Upper lobe of left lung (tissue), 6 donors: ENCODE results near the gene WDR12. TPM values are rescaled to one million over a fixed set of nuclear protein-coding genes. Genes with fewer than 3 reads are reported as not detected.

Source experiments
- ATAC-seq, 2 donors: fragments of 200-7000 bp; cut with Tn5 transposase; one replicate each; pipeline ENCODE4 v1.9.1; 2022; ENCODE audit warnings: mild to moderate bottlenecking in 2 of 2, moderate library complexity in 2 of 2; ENCODE audit not compliant: low FRiP score in 2 of 2
- DNase-seq, 2 donors: peaks; one replicate each; pipeline ENCODE4 v3.0.0-alpha.2; 2019 to 2020
- H3K27ac ChIP-seq, 4 donors: fragments of 200-600 bp; sonication (generic); one replicate each; pipeline ENCODE4 v1.5.1; 2016 to 2019
- H3K27me3 ChIP-seq, 4 donors: fragments of 200-600 bp; sonication (generic); one replicate each; pipeline ENCODE4 v1.5.1; 2017 to 2019
- H3K36me3 ChIP-seq, 4 donors: fragments of 200-600 bp; sonication (generic); one replicate each; pipeline ENCODE4 v1.5.1; 2016 to 2019
- H3K4me1 ChIP-seq, 4 donors: fragments of 200-600 bp; sonication (generic); one replicate each; pipeline ENCODE4 v1.5.1; 2018 to 2019
- H3K4me3 ChIP-seq, 4 donors: fragments of 200-600 bp; sonication (generic); one replicate each; pipeline ENCODE4 v1.5.1; 2017 to 2019; ENCODE audit warnings: mild to moderate bottlenecking in 2 of 4, moderate library complexity in 1 of 4
- H3K9me3 ChIP-seq, 4 donors: fragments of 200-600 bp; sonication (generic); one replicate each; pipeline ENCODE4 v1.5.1; 2018 to 2019
- EP300 ChIP-seq, 4 donors: sonication (generic); formaldehyde crosslinking; IDR thresholded peaks; one replicate each; pipeline ENCODE4 v1.5.1; 2017; ENCODE audit warnings: antibody characterized with exemption in 4 of 4, control low read depth in 2 of 4
- POLR2A ChIP-seq, 4 donors: fragments of 450-650 bp; IDR thresholded peaks; one replicate each; pipeline ENCODE4 v1.5.1; 2016 to 2017; ENCODE audit warnings: antibody characterized with exemption in 4 of 4, mild to moderate bottlenecking in 2 of 4
- POLR2AphosphoS5 ChIP-seq, 2 donors: sonication (generic); formaldehyde crosslinking; IDR thresholded peaks; one replicate each; pipeline ENCODE4 v1.5.1; 2017; ENCODE audit warnings: antibody characterized with exemption in 2 of 2
- WGBS, 2 donors: methylation state at CpG; one replicate each; pipeline ENCODE4 v1.1.5; 2017 to 2018; 5-methylcytosine and 5-hydroxymethylcytosine counted together
- total RNA-seq, 6 donors: library from RNA; depleted of rRNA in 4 of 6; stranded (reverse); fragments of >200 nt in 4 of 6; gene quantifications; one replicate each; pipeline versions ENCODE4 v1.1.0 to v1.2.1, GENCODE V29; 2016 to 2021
- TF ChIP-seq, protein P1 (sequence below), 6 experiments: fragments of 450-650 bp in 4 of 6; fragments of 200-600 bp in 2 of 6; sonication (generic) in 2 of 6; IDR thresholded peaks; one replicate each; pipeline ENCODE4 v1.5.1; 2016 to 2019; ENCODE audit warnings: antibody characterized with exemption in 6 of 6
- donor health status: DM: no; HTN: no; CAD: no; lungs with moderate emphysema.
- donor health status: DM: no; HTN: yes; CAD: no; lungs with severe emphysema.

The WDR12 gene
- total RNA-seq, 6 donors from 2014 or later = 15.8 to 44.0 (median 27.8) TPM

DNA sequence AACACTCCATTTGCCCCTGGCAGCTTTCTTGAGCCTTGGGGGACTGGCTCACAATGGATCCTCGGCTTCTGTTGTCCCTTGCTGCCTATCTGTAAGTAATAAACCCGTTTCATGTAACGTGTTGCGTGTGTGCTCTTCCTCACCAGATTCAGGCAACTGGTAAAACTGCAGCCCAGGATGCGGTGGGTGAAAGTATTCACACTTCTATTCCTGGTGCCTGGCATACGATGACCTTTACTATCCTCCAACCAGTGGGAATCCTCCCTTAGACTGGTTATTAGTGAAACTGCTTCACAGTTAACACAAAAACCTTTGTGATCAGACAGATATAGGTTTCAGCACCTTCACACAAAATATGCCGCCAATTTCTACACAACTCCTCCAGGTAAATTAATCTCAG, 26.3 kb downstream of the WDR12 start:
- Histone ChIP-seq H3K27me3 (no peaks in the 10 kb centered on the region), H3K9me3 (no peaks in the 10 kb centered on the region), H3K4me3 (no peak overlapping the region), H3K4me1 (no peaks in the 10 kb centered on the region), H3K27ac (no peak overlapping the region), H3K36me3 (peaks cover 2 to 53% (median 19%) of the 10 kb centered on the region in 4 donors)
- 96 to 98% methylated on average over 7 of the region's 7 CpGs for WGBS, 2 donors
- DNase-seq (no peak), ATAC-seq (no peak)
- no peak for TF ChIP-seq POLR2AphosphoS5 (IDR thresholded peaks at IDR 0.05)
- TF ChIP-seq, protein P1, sequence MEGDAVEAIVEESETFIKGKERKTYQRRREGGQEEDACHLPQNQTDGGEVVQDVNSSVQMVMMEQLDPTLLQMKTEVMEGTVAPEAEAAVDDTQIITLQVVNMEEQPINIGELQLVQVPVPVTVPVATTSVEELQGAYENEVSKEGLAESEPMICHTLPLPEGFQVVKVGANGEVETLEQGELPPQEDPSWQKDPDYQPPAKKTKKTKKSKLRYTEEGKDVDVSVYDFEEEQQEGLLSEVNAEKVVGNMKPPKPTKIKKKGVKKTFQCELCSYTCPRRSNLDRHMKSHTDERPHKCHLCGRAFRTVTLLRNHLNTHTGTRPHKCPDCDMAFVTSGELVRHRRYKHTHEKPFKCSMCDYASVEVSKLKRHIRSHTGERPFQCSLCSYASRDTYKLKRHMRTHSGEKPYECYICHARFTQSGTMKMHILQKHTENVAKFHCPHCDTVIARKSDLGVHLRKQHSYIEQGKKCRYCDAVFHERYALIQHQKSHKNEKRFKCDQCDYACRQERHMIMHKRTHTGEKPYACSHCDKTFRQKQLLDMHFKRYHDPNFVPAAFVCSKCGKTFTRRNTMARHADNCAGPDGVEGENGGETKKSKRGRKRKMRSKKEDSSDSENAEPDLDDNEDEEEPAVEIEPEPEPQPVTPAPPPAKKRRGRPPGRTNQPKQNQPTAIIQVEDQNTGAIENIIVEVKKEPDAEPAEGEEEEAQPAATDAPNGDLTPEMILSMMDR (IDR thresholded peaks at IDR 0.05) = no peak
- TF ChIP-seq POLR2A (IDR thresholded peaks at IDR 0.05) = no peak
- no peak for TF ChIP-seq EP300 (IDR thresholded peaks at IDR 0.05)

DNA sequence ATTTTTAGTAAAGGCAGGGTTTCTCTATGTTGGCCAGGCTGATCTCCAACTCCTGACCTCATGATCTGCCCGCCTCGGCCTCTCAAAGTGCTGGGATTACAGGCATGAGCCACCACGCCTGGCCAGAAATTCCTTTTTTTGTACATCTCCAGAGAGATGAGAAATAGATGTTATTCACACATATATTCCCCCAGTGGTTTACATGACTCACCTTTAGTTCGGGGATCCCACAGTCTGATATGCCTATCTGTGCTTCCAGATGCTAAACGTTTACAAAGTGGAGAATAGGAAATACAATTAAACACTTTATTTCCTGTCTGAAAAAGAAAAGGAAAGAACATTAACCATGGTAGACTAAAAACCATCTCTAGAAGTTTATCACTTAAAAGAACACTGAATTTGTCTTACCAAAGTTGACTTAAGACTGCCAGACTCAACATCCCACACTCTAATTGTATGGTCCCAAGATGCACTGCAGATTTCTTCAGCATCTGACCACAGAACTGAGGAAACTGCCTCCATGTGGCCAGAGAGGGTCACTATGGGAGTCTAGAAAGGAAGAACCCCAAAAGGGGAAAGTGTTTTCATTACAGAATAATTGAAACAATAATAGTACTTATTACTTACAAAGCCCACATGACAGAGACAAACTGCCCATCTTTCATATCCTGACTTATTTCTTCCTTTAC, 27.3 kb downstream of the WDR12 start:
- no peak for TF ChIP-seq EP300 (IDR thresholded peaks at IDR 0.05)
- TF ChIP-seq, protein P1 (IDR thresholded peaks at IDR 0.05) = peak in 1 of 6 experiments; percentile 7
- no peak for ATAC-seq

DNA sequence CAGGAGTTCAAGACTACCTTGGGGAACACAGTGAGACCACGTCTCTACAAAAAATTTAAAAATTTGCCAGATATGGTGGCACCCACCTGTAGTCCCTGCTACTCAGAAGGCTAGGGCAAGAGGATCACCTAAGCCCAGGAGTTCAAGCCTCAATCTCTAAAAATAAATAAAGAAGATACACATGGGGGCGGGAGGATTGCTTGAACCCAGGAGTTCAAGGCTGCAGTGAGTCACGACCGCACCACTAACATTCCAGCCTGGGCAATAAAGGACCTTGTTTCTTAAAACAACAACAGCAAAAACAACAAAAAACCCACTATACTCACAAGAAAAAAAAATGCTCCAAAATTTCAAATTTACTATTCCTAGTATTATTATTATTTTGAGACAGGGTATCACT, 29.9 kb downstream of the WDR12 start:
- no peak for ATAC-seq
- H3K4me1 ChIP-seq = no peaks in the 10 kb centered on the region
- no peak overlapping the region for H3K27ac ChIP-seq
- H3K4me3 ChIP-seq = no peak overlapping the region
- no peak for DNase-seq
- H3K9me3 ChIP-seq = no peaks in the 10 kb centered on the region
- TF ChIP-seq, protein P1 (IDR thresholded peaks at IDR 0.05) = no peak
- TF ChIP-seq EP300 (IDR thresholded peaks at IDR 0.05) = no peak
- TF ChIP-seq POLR2AphosphoS5 (IDR thresholded peaks at IDR 0.05) = no peak
- no peak for TF ChIP-seq POLR2A (IDR thresholded peaks at IDR 0.05)
- 96 to 98% methylated on average over 4 of the region's 4 CpGs for WGBS, 2 donors
- H3K27me3 ChIP-seq = no peaks in the 10 kb centered on the region
- H3K36me3 ChIP-seq = peaks cover 2 to 40% (median 13%) of the 10 kb centered on the region in 4 donors

More for the DNA sequence above, 27.3 kb downstream of the WDR12 start:
- Histone ChIP-seq H3K9me3 (no peaks in the 10 kb centered on the region), H3K36me3 (peaks cover 2 to 44% (median 13%) of the 10 kb centered on the region in 4 donors), H3K4me3 (no peak overlapping the region), H3K27ac (no peak overlapping the region), H3K4me1 (no peaks in the 10 kb centered on the region), H3K27me3 (no peaks in the 10 kb centered on the region)
- 72 to 76% methylated on average over 5 of the region's 5 CpGs for WGBS, 2 donors
- no peak for DNase-seq

DNA sequence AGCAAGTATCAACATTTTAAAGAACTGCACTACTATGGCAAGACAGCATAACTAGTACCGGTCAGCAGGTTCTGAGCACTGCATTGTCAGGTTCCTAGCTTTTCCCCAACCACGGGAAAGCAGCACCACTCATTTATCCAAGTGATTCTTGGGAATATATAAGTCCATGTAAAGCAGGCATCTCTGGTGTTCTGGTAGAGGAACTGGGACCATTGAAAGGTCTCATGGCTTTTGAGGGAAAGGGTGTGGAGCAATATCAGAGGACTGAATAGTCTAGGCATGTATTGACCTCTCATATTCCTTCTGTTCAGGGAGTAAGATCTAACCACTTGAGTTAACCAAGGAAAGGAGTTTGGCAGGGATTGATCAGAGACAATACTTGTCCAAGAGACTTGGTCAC, 33.8 kb downstream of the WDR12 start:
- 92 to 95% methylated on average over 2 of the region's 2 CpGs for WGBS, 2 donors
- DNase-seq (no peak), ATAC-seq (no peak)
- Histone ChIP-seq H3K9me3 (no peaks in the 10 kb centered on the region), H3K36me3 (peaks cover 0 to 18% (median 6%) of the 10 kb centered on the region in 4 donors), H3K4me1 (no peaks in the 10 kb centered on the region), H3K4me3 (no peak overlapping the region), H3K27me3 (no peaks in the 10 kb centered on the region), H3K27ac (no peak overlapping the region)
- TF ChIP-seq, protein P1 (IDR thresholded peaks at IDR 0.05) = no peak
- TF ChIP-seq POLR2A (IDR thresholded peaks at IDR 0.05) (no peak), POLR2AphosphoS5 (IDR thresholded peaks at IDR 0.05) (no peak), EP300 (IDR thresholded peaks at IDR 0.05) (no peak)
